DMS114 treated with DMSO at 0.1 percent for 48 hours (cell line): ENCODE measurements around the gene DPM3.

Source experiments
- DNase-seq: peaks from one replicate; lab custom pipeline; 2025; ENCODE audit not compliant: unreplicated experiment; lab: John Stamatoyannopoulos, UW

The DPM3 gene

DNA sequence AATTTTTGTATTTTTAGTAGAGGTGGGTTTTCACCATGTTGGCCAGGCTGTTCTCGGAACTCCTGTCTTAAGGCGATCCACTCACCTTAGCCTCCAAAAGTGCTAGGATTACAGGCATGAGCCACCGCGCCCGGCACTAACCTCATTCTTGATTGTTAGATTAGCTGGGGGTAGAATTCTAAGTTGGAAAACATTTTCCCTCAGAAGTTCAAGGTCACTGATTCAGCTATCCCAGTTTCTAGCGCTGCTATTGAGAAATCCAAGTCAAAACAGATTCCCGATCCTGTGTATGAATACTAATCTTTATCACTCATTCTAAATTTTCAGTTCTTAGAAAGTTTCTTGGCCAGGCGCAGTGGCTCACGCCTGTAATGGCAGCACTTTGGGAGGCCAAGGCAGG is 37.0 kb downstream of the DPM3 start:
- DNase-seq, result no peak

DNA sequence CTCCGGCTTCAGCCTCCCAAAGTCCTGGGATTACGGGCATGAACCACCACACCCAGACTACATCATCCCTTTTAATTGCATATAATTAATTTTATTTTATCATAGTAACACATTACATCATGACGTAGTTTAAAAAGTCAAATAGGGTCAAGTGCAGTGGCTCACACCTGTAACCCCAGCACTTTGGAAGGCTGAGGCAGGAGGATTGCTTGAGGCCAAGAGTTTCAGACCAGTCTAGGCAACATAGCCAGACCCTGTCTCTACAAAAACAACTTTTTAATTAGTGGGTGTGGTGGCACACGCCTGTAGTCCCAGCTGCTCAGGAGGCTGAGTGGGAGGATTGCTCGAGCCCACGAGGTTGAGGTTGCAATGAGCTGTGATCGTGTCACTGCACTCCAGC is 41.0 kb downstream of the DPM3 start:
- no peak for DNase-seq

DNA sequence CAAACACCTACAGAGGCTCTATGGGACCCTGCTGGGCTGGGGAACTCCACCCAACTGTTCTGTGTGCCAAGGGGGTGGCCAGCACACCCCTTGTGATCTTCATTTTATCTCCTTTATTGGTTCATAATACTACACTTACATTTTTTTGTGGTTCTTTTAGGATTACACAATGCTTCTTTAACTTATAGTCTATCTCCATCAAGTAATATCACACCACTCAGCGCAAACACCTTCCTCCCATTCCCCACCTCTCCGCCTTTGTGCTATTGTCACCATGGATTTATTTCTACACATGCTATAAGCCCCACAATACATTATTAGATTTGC is 45.7 kb downstream of the DPM3 start:
- no peak for DNase-seq

DNA sequence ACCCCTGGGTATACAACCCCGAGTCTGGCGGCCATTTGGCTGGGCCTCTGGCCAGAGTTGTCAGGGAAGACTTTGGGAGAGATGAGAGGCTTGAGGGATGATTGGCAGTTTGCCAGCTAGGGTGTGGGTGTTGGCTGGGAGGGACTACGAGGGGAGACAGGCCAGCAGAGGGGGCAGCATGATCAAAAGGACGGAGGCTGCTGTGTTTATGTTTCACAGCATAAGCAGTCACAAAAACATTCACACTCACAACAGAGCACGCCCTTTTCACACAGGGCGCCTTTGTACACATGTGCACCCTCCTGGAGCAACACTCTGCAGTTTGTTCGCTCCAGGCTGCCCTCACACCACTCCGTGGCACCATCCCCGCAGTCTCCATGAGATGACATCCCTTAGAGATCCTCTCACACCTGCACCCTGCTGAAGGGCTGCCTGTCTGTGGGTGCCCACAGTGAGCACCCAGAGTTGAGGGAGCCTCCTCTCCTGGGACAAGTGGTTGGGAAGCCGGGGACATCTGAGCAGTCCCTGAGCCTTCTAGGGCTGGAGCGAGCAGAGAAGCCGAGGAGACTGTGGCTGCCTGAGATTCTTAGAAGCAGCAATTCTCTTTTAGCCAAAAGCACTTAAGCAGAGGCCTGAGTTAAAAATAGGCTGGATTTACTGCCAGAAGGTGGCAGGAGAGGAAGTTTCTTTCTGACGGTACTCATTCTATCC is 46.3 kb downstream of the DPM3 start:
- peak; percentile 79 for DNase-seq

DNA sequence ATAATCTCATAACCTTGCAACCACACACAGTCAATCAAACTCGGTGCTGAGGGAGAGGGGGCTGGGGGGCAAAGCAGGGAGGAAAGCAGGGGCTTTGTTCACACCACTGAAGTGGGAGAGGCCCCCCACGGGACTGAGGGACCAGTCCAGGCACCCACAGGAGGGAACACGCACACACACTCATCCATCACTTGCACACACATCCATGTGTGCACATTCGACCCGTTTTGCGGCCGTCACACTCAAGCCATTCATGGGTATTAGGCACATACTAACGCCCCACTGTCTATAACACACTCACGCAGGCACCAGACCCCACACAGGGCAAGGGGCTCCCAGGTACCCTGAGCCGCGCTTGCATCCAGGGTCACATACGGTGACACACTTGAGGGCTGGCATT is 47.7 kb downstream of the DPM3 start:
- no peak for DNase-seq

DNA sequence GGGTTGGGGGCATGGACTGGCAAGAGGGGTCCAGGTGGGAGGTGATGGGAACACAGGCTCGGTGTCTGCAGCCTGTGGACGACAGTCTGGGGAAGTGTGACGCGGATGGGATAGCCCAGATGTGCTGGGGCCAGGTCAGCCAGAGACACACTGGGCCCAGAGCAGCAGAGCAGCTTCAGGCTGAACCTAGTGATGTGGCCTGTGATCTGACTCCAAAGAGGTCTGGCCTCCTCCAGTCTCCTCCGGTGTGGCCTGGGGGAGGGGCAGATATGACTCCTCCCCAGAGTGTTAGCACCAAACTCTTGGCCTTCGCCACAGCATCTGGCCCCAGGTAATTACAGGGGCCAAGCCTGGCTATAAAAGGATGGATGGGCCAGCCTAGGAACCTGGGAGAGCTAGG is 48.2 kb downstream of the DPM3 start:
- DNase-seq, result no peak

DNA sequence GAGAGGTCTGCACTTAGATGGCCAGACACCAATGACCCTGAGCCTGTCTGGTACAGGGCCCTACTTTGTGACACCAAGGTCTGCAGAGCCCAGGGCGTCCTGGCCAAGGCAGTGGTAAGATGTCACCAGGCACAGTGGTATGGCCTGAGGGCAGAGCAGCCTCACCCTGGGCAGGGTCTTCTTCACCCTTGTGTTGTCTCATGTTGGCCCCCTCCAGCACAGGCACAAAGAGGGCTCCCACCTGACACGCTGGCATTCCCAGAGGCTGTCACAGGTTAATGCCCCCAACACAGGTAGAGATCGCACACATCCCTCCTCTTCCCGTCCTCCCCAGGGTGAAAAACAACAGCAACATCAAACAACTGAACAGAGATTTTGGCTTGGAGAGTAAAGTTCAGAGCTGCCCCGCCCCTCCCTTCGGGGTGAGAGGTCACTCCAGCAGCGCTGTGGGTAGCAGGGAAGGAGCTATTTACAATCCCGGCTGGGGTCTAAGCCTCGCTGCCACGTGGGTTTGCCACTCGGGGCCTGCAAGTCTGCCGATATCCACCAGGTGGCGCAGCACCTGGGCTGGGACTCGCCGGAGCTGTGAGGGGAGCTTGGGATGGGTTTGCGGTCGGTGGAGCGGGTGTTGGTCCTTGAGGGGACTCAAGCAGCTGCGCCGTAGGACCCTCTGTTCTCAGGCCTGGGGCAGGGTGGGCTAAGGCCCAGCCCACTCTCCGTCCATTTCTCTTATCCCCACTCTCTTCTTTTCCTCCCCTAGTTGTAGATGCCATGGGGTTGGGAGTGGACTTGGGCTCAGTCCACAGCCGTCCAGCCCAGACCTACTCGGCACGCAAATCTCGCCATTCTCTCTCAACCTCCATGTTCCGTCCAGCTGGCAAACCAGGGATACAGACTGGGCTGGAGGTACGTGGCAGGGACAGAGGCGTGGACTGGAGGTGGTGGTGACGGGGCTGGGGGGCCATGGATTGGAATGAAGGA is 49.0 kb downstream of the DPM3 start:
- peak; percentile 64 for DNase-seq
